Lung (tissue), 12 donors: ENCODE measurements around the gene BCO1. TPM values are rescaled to one million over a fixed set of nuclear protein-coding genes. Genes with fewer than 3 reads are reported as not detected.
A peak's percentile ranks its signal among the peaks of the same experiment; 100 is the strongest.

Source experiments
- ATAC-seq: fragments of 200-7000 bp; cut with Tn5 transposase; one replicate; pipeline ENCODE4 v1.9.1; 2020; ENCODE audit warnings: moderate number of reproducible peaks; ENCODE audit not compliant: insufficient read depth, low FRiP score
- DNase-seq, 3 donors: peaks; one replicate each; pipeline ENCODE4 v3.0.0-alpha.2; 2013 to 2017
- H3K27ac ChIP-seq, 2 donors: one replicate each; pipeline ENCODE4 v1.5.1; 2013; ENCODE audit warnings: mild to moderate bottlenecking in 2 of 2, moderate library complexity in 2 of 2, control low read depth in 1 of 2, inconsistent platforms in 1 of 2, low read depth in 1 of 2, low read length in 1 of 2
- H3K27me3 ChIP-seq, 3 donors: one replicate each; pipeline ENCODE4 v1.5.1; 2013; ENCODE audit warnings: low read length in 2 of 3; ENCODE audit not compliant: control insufficient read depth in 3 of 3, insufficient read depth in 3 of 3
- H3K36me3 ChIP-seq, 4 donors: one replicate each; pipeline ENCODE4 v1.5.1; 2013; ENCODE audit warnings: low read length in 4 of 4, mild to moderate bottlenecking in 1 of 4, moderate library complexity in 1 of 4; ENCODE audit not compliant: control insufficient read depth in 4 of 4, insufficient read depth in 4 of 4
- H3K4me1 ChIP-seq, 5 donors: one replicate each; pipeline ENCODE4 v1.5.1; 2013; ENCODE audit warnings: low read length in 5 of 5, mild to moderate bottlenecking in 2 of 5, moderate library complexity in 1 of 5; ENCODE audit not compliant: control insufficient read depth in 5 of 5, insufficient read depth in 5 of 5
- H3K4me3 ChIP-seq: one replicate; pipeline ENCODE4 v1.5.1; 2013; ENCODE audit warnings: mild to moderate bottlenecking, control low read depth, moderate library complexity
- H3K9ac ChIP-seq, 2 donors: one replicate each; pipeline ENCODE4 v1.5.1; 2013; ENCODE audit warnings: low read length in 2 of 2, control low read depth in 1 of 2; ENCODE audit not compliant: insufficient read depth in 1 of 2
- H3K9me3 ChIP-seq, 4 donors: one replicate each; pipeline ENCODE4 v1.5.1; 2013; ENCODE audit warnings: low read length in 3 of 4, mild to moderate bottlenecking in 1 of 4, moderate library complexity in 1 of 4; ENCODE audit not compliant: control insufficient read depth in 4 of 4, insufficient read depth in 3 of 4
- CTCF ChIP-seq: IDR thresholded peaks from 2 replicates; pipeline ENCODE4 v1.5.1; 2012; ENCODE audit warnings: mild to moderate bottlenecking; ENCODE audit errors: control extremely low read depth, extremely low read depth
- WGBS, 2 donors: extraction: QIAGEN DNeasy Blood & Tissue Kit; methylation state at CpG; one replicate each; pipeline ENCODE4 v1.1.7; 2013; 5-methylcytosine and 5-hydroxymethylcytosine counted together
- polyA plus RNA-seq, 2 donors: library from polyadenylated mRNA; stranded (reverse); fragments of 200-250 nt; gene quantifications; one replicate each; pipeline ENCODE4 v1.2.1, GENCODE V29; 2013
- total RNA-seq, 2 donors: library from RNA; depleted of rRNA in 1 of 2; stranded (reverse); fragments of >200 nt in 1 of 2; gene quantifications; one replicate each; pipeline ENCODE4 v1.2.1, GENCODE V29; 2014 to 2021
- donor health status: control.
- donor health status: control.
- donor health status: Bipolar disorder and iron deficiency.
- donor health status: healthy.
- donor health status: DM: yes; HTN: yes; CAD: no.

BCO1 gene
- total and polyA plus RNA-seq, 4 donors: 0.06 to 0.77 (median 0.23) TPM

DNA sequence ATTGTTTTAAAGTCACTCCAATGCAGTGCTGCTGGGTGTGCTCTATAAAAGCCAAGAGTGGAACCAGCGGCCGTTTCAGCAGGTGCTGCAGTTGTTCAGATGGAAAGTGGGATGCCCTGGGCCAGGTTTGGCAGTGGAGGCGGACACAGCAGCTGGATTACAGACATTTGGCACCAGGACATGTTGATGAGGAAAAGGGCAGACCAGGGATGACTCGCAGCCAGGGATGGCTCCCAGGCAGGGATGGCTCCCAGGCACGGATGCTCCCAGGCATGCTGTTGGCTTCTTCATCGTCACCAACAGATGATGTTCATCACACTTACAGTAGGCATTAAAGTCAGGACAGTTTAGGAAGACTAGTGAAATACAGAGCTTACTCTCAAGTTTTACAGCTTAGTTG, 86.3 kb downstream of the BCO1 start:
- H3K4me3 ChIP-seq: no peak overlapping the region
- no peaks in the 10 kb centered on the region for H3K9me3 ChIP-seq
- H3K4me1 ChIP-seq: peaks cover 0 to 11% (median 7%) of the 10 kb centered on the region in 5 donors
- no peak for TF ChIP-seq CTCF
- no peaks in the 10 kb centered on the region for H3K27me3 ChIP-seq
- WGBS, 2 donors: 92 to 96% methylated on average over 6 of the region's 6 CpGs
- no peak for DNase-seq
- H3K27ac ChIP-seq: no peak overlapping the region
- ATAC-seq: no peak
- H3K9ac ChIP-seq: no peak overlapping the region
- no peaks in the 10 kb centered on the region for H3K36me3 ChIP-seq

- no peak for TF ChIP-seq CTCF
- DNase-seq (no peak), ATAC-seq (no peak)
- Histone ChIP-seq H3K4me1 (peaks cover 0 to 11% (median 0%) of the 10 kb centered on the region in 5 donors), H3K9ac (no peak overlapping the region), H3K36me3 (no peaks in the 10 kb centered on the region), H3K27ac (no peak overlapping the region), H3K9me3 (no peaks in the 10 kb centered on the region), H3K27me3 (no peaks in the 10 kb centered on the region), H3K4me3 (no peak overlapping the region)
- WGBS, 2 donors: 89 to 94% methylated on average over 5 of the region's 5 CpGs
These were observed 88.5 kb downstream of the BCO1 start for GRCh38 chr16:81327011-81327410.

DNA sequence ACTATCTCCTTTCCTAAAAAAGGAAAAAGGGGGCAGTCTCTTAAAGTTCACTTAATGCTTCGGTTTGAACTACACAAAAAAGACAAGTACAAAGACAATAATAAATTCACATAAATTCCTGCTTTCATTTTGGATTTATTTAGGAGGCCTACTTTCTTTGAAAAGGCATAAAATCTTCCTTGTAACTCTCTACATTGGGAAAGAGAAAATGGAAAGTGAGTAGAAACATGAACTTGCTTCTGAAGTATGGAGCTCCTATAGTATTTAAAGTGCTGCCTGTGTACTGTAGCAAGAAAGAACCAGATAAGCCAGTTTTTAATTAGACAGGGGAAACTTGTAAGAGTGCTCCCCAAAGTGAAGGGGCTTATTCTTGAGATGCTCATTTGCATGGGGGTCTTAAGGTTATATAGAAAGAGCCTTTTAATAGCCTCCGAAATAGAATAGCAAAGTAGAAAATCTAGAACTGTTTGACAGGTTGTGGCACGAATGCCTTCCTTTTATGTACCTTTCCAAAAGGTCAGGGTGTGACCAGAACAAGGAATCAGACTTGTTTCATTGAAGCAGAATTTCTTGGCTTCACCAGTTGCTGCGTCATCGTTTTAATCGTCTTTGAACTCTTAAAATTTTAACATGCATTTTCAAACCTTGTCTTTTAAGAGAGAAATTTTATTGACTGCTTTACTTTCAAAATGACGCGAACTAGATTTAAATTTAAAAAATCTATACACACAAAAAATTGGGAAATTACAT, 89.1 kb downstream of the BCO1 start:
- DNase-seq (peak in 2 of 3 donors; percentile 26 to 34), ATAC-seq (no peak)
- Histone ChIP-seq H3K4me3 (no peak overlapping the region), H3K4me1 (peaks cover 0 to 11% (median 0%) of the 10 kb centered on the region in 5 donors), H3K27ac (no peak overlapping the region), H3K9me3 (no peaks in the 10 kb centered on the region), H3K36me3 (no peaks in the 10 kb centered on the region), H3K9ac (no peak overlapping the region), H3K27me3 (no peaks in the 10 kb centered on the region)
- WGBS, 2 donors: 68 to 82% methylated on average over 8 of the region's 8 CpGs
- no peak for TF ChIP-seq CTCF
